T-helper 22 cell (primary cell): ENCODE results near the gene ZBTB37.
A peak's percentile ranks its signal among the peaks of the same experiment; 100 is the strongest.
"Not testable (repeated sequence)": the region's sequence is repeated elsewhere in the genome, so short reads cannot be mapped to it uniquely, and the experiment has no call there.

Source experiments
- DNase-seq: peaks from one replicate; pipeline ENCODE4 v3.0.0-alpha.2; 2020; ENCODE audit warnings: low read depth

Gene ZBTB37

GRCh38 chr1:173865468-173866164, 2.6 kb upstream of the ZBTB37 start:
- DNase-seq = no peak

- DNase-seq = no peak
Observed at GRCh38 chr1:173866413-173867115, 1.6 kb upstream of the ZBTB37 start.

- DNase-seq = peak; percentile 8
Observed at GRCh38 chr1:173867141-173867752, 933 bp upstream of the ZBTB37 start.

GRCh38 chr1:173867753-173868265, 371 bp upstream of the ZBTB37 start, which contains the start of gene GAS5:
Gene GAS5, minus strand, starts transcription at chr1:173867989.
- peak; percentile 100 for DNase-seq

GRCh38 chr1:173869021-173869359, 810 bp downstream of the ZBTB37 start:
- DNase-seq = no peak

- peak; percentile 17 for DNase-seq
Observed at GRCh38 chr1:173870252-173871075, 2.3 kb downstream of the ZBTB37 start.

GRCh38 chr1:173871091-173871490, 2.9 kb downstream of the ZBTB37 start:
- no peak for DNase-seq

GRCh38 chr1:173871500-173871899, 3.3 kb downstream of the ZBTB37 start:
- DNase-seq = no peak

GRCh38 chr1:173876732-173877131, 8.6 kb downstream of the ZBTB37 start:
- no peak for DNase-seq

GRCh38 chr1:173878251-173878650, 10.1 kb downstream of the ZBTB37 start:
- no peak for DNase-seq

GRCh38 chr1:173881117-173881516, 12.9 kb downstream of the ZBTB37 start:
- DNase-seq = not testable (repeated sequence)

- DNase-seq = no peak
Observed at GRCh38 chr1:173884701-173885100, 16.5 kb downstream of the ZBTB37 start.

GRCh38 chr1:173886746-173887611, 18.8 kb downstream of the ZBTB37 start:
- no peak for DNase-seq

GRCh38 chr1:173887627-173888026, 19.4 kb downstream of the ZBTB37 start:
- DNase-seq = no peak

GRCh38 chr1:173888749-173889148, 20.6 kb downstream of the ZBTB37 start:
- no peak for DNase-seq

- DNase-seq = no peak
Observed at GRCh38 chr1:173889885-173890284, 21.7 kb downstream of the ZBTB37 start.

- no peak for DNase-seq
Observed at GRCh38 chr1:173893611-173894010, 25.4 kb downstream of the ZBTB37 start.

- DNase-seq = no peak
Observed at GRCh38 chr1:173894189-173894588, 26.0 kb downstream of the ZBTB37 start.

GRCh38 chr1:173900427-173900826, 32.2 kb downstream of the ZBTB37 start:
- DNase-seq = no peak

- DNase-seq = no peak
Observed at GRCh38 chr1:173900992-173901391, 32.8 kb downstream of the ZBTB37 start.
